Measurements from ENCODE around the gene KATNBL1. TPM values are rescaled to one million over a fixed set of nuclear protein-coding genes. Genes with fewer than 3 reads are reported as not detected.
A peak's percentile ranks its signal among the peaks of the same experiment; 100 is the strongest.

The KATNBL1 gene
- total and polyA plus RNA-seq, 2 donors from 2014 or later, result 15.6 to 32.2 TPM

GRCh38 chr15:34106423-34106822 is 103.5 kb downstream of the KATNBL1 start:
- intact Hi-C loops (cut with DNase I), result no loop called here

DNA sequence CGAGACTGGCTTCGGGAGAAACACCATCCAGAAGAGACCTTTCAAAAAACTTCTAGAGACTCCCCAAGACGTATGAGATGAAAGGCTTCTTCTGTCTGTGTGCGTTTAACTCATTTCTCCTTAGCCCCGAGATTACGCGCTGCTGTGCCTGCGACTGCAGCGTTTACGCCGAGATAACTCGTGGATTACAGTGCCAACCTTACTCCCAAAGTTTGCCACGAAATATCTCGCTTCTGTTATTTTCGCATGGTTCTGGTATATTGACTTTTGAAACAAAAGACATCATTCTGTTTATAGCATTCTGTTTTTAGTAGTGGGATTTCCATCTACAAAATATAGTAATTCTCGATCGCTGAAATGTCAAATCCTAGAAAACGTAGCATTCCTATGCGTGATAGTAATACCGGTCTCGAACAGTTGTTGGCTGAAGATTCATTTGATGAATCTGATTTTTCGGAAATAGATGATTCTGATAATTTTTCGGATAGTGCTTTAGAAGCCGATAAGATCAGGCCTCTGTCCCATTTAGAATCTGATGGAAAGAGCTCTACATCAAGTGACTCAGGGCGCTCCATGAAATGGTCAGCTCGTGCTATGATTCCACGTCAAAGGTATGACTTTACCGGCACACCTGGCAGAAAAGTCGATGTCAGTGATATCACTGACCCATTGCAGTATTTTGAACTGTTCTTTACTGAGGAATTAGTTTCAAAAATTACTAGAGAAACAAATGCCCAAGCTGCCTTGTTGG is 107.5 kb downstream of the KATNBL1 start:
- TF ChIP-seq CTCF (IDR thresholded peaks at IDR 0.05; ENCODE audit: borderline replicate concordance, extremely low read depth, insufficient read depth), result peak; percentile 2
- intact Hi-C loops (cut with DNase I), result no loop called here
- FAIRE-seq (no peak), DNase-seq (no peak)
- H3K4me3 ChIP-seq (ENCODE audit: low read length in 3 of 3), result peak overlapping the region; percentile 85 to 99 (median 92)
- peaks cover 0 to 11% (median 0%) of the 10 kb centered on the region in 3 donors for H3K4me1 ChIP-seq (ENCODE audit: control insufficient read depth in 2 of 3, insufficient read depth in 2 of 3, low read depth in 1 of 3, low read length in 3 of 3)
- no peaks in the 10 kb centered on the region for H3K36me3 ChIP-seq (ENCODE audit: control insufficient read depth in 2 of 3, insufficient read depth in 3 of 3, low read length in 3 of 3)
- H3K27me3 ChIP-seq (ENCODE audit: control insufficient read depth, insufficient read depth, low read length), result no peaks in the 10 kb centered on the region
- peak overlapping the region; percentile 84 to 85 for H3K27ac ChIP-seq (ENCODE audit: low read depth in 2 of 2, low read length in 2 of 2)
- no peaks in the 10 kb centered on the region for H3K9me3 ChIP-seq (ENCODE audit: control insufficient read depth in 2 of 3, insufficient read depth in 1 of 3, low read length in 3 of 3)
- peak overlapping the region; percentile 79 to 97 (median 88) for H3K9ac ChIP-seq (ENCODE audit: low read length in 3 of 3)

More at GRCh38 chr15:34106423-34106822, 103.5 kb downstream of the KATNBL1 start:
- FAIRE-seq, result no peak
- H3K9me3 ChIP-seq (ENCODE audit: control insufficient read depth in 2 of 3, insufficient read depth in 1 of 3, low read length in 3 of 3), result no peaks in the 10 kb centered on the region
- no peak overlapping the region for H3K4me3 ChIP-seq (ENCODE audit: low read length in 3 of 3)
- H3K27me3 ChIP-seq (ENCODE audit: control insufficient read depth, insufficient read depth, low read length), result no peaks in the 10 kb centered on the region
- no peak for DNase-seq
- no peak for TF ChIP-seq CTCF (IDR thresholded peaks at IDR 0.05; ENCODE audit: borderline replicate concordance, extremely low read depth, insufficient read depth)
- peaks cover 0 to 5% (median 0%) of the 10 kb centered on the region in 3 donors for H3K4me1 ChIP-seq (ENCODE audit: control insufficient read depth in 2 of 3, insufficient read depth in 2 of 3, low read depth in 1 of 3, low read length in 3 of 3)
- H3K36me3 ChIP-seq (ENCODE audit: control insufficient read depth in 2 of 3, insufficient read depth in 3 of 3, low read length in 3 of 3), result no peaks in the 10 kb centered on the region
- no peak overlapping the region for H3K9ac ChIP-seq (ENCODE audit: low read length in 3 of 3)
- no peak overlapping the region for H3K27ac ChIP-seq (ENCODE audit: low read depth in 2 of 2, low read length in 2 of 2)

DNA sequence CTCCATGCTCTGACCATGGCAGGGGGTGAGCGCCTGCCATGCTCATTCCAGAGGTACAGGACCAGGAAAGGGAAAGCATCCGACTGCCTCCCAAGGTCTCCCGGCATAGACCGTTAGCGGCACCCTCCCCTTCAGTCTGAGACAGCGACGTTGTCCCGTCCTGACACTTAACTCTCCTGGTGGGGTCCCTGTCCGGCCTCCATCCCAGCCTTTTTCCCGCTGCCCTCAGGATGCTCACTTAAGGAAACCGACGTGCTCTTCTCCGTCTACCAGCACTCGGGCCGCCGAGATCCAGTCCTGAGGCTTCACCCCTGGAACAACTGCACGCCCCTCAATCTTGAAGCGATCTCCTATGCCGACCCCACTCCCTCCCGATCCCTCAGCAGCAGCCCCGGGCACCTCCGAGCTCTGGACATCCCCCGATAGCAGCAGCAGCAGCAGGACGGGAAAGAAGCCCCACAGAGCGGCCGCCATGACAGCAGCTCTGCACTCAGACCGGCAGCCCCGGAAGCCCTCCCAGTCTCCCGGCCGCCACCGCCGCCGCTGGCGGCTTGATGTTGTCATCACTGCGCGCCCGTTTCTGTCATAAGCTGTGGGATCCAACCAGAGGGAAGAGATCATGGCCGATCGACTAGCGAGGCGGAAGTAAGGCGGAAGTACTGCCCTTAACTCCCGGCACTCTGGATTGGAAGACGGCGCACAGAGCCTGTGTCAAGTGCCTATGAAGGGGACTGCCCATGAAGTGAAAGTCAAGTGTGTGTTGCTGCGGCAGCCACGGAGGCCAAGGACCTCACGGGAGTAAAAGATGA is 108.3 kb downstream of the KATNBL1 start, which contains the start of the genes EMC7 and PGBD4:
TSS of gene EMC7 (minus strand) at position 497 of the 809 bp plus-strand sequence. CDS start at position 474, 23 bp downstream.
TSS of gene PGBD4 (plus strand) at position 718 of the 809 bp plus-strand sequence. CDS start 449 bp downstream, outside the sequence.
- Histone ChIP-seq H3K36me3 (ENCODE audit: control insufficient read depth in 2 of 3, insufficient read depth in 3 of 3, low read length in 3 of 3) (no peaks in the 10 kb centered on the region), H3K4me3 (ENCODE audit: low read length in 3 of 3) (peak within 1 kb of the TSS; percentile 85 to 99 (median 99)), H3K9me3 (ENCODE audit: control insufficient read depth in 2 of 3, insufficient read depth in 1 of 3, low read length in 3 of 3) (no peaks in the 10 kb centered on the region), H3K27me3 (ENCODE audit: control insufficient read depth, insufficient read depth, low read length) (no peaks in the 10 kb centered on the region), H3K4me1 (ENCODE audit: control insufficient read depth in 2 of 3, insufficient read depth in 2 of 3, low read depth in 1 of 3, low read length in 3 of 3) (peaks cover 0 to 11% (median 0%) of the 10 kb centered on the region in 3 donors), H3K9ac (ENCODE audit: low read length in 3 of 3) (peak within 1 kb of the TSS; percentile 95 to 97 (median 96)), H3K27ac (ENCODE audit: low read depth in 2 of 2, low read length in 2 of 2) (peak within 1 kb of the TSS; percentile 84 to 85)
- intact Hi-C loops (cut with DNase I), result no loop called here
- FAIRE-seq, result peak; percentile 61
- peak; percentile 99 to 100 (median 99) for DNase-seq
- no peak for TF ChIP-seq CTCF (IDR thresholded peaks at IDR 0.05; ENCODE audit: borderline replicate concordance, extremely low read depth, insufficient read depth)
